Measurements from ENCODE around the gene SPINDOC. TPM values are rescaled to one million over a fixed set of nuclear protein-coding genes. Genes with fewer than 3 reads are reported as not detected.
A peak's percentile ranks its signal among the peaks of the same experiment; 100 is the strongest.

SPINDOC gene, protein sequence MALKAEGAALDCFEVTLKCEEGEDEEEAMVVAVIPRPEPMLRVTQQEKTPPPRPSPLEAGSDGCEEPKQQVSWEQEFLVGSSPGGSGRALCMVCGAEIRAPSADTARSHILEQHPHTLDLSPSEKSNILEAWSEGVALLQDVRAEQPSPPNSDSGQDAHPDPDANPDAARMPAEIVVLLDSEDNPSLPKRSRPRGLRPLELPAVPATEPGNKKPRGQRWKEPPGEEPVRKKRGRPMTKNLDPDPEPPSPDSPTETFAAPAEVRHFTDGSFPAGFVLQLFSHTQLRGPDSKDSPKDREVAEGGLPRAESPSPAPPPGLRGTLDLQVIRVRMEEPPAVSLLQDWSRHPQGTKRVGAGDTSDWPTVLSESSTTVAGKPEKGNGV
- total RNA-seq, result 75.3 and 77.8 TPM in 2 replicates
- long read RNA-seq, partial matches to known transcripts, result 0 of 4 reads
- long read RNA-seq, other reads (novel, unspliced or antisense), result 4 of 4 reads

DNA sequence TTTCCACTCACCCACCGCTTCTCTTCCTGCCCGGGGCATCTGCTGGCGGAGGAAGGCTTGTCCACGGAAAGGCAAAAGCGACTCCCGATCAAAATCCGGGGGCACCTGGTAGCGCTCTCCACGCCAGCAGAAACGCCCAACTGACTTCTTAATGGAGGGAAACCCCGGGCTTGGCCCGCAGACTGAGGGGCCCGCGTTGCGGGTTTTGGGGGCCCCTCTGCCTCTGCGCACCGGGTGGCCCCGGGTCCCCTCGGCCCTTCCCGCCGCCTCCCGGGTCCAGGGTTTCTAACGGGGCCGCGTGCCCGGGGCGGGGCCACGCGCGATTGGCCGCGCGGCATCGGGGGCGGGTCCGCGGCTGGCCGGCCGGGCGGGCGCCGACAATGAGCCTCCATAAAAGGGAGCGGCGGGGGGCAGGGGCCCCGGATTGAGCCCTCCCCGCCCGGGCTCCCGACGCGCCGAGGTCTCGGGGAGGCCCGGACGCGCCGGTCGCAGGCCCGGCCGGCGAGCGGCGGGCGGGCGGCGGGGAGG is at the start of gene SPINDOC:
Gene SPINDOC, plus strand, starts transcription at position 422 of the 528 bp plus-strand sequence. CDS start 231 bp downstream, outside the sequence.
- DNase-seq (ENCODE audit: low spot score, unreplicated experiment), result peak; percentile 58
- H3K36me3 Mint-ChIP-seq (ENCODE audit: insufficient read depth), result peaks cover 16% of the 10 kb centered on the region
- peaks cover 13% of the 10 kb centered on the region for H3K27me3 Mint-ChIP-seq
- peak within 1 kb of the TSS; percentile 85 for H3K4me3 Mint-ChIP-seq (ENCODE audit: low read depth)
- peak within 1 kb of the TSS; percentile 69 for H3K27ac Mint-ChIP-seq
- peaks cover 19% of the 10 kb centered on the region for H3K4me1 Mint-ChIP-seq (ENCODE audit: low read depth)
- TF ChIP-seq, protein P1, sequence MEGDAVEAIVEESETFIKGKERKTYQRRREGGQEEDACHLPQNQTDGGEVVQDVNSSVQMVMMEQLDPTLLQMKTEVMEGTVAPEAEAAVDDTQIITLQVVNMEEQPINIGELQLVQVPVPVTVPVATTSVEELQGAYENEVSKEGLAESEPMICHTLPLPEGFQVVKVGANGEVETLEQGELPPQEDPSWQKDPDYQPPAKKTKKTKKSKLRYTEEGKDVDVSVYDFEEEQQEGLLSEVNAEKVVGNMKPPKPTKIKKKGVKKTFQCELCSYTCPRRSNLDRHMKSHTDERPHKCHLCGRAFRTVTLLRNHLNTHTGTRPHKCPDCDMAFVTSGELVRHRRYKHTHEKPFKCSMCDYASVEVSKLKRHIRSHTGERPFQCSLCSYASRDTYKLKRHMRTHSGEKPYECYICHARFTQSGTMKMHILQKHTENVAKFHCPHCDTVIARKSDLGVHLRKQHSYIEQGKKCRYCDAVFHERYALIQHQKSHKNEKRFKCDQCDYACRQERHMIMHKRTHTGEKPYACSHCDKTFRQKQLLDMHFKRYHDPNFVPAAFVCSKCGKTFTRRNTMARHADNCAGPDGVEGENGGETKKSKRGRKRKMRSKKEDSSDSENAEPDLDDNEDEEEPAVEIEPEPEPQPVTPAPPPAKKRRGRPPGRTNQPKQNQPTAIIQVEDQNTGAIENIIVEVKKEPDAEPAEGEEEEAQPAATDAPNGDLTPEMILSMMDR (IDR thresholded peaks at IDR 0.05; ENCODE audit: unreplicated experiment), result no peak
- H3K9me3 Mint-ChIP-seq (ENCODE audit: low read depth), result no peaks in the 10 kb centered on the region

DNA sequence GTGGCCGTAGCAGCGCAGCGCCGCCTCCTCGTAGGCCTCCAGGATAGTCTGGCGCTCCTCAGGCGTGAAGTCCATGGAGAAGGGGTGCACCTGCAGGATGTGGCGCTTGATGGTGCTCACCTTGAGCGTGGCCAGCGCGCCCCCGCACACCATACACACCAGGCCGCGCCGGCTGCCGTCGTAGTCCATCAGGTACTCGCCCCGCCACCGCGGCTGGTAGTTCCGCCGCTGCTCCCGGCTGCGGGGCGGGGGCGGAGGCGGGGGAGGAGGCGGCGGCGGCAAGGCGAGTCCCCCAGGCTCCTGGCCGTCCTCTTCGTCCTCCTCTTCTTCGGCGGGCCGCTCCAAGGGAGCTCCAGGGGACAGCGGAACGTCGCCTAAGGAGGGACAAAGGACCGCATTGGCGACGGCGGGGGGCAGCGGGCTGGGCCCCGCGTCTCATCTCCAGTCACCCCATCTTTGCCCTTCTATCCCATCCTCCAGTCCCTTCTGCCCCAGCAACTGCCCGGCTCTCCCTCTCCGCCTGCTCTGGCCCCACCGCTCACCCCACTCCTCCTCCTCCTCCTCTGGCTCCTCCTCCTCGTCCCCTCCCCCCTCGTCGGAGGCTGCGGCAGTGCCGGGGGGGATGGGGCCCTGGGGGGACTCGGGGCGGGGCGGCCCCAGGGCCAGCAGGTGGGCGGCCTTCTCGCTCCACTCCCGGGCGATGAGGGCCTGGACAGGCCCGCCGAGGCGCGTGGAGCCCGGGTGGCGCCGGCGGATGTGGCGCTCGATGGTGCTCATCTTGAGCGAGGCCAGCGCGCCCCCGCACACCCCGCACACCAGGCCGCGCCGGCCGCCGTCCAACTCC is 49.5 kb upstream of the SPINDOC start:
- Mint-ChIP-seq H3K4me1 (ENCODE audit: low read depth) (peaks cover 21% of the 10 kb centered on the region), H3K27ac (no peak overlapping the region), H3K9me3 (ENCODE audit: low read depth) (no peaks in the 10 kb centered on the region), H3K36me3 (ENCODE audit: insufficient read depth) (peaks cover 15% of the 10 kb centered on the region), H3K27me3 (peaks cover 6% of the 10 kb centered on the region), H3K4me3 (ENCODE audit: low read depth) (no peak overlapping the region)
- TF ChIP-seq, protein P1 (IDR thresholded peaks at IDR 0.05; ENCODE audit: unreplicated experiment), result no peak
- no peak for DNase-seq (ENCODE audit: low spot score, unreplicated experiment)

GRCh38 chr11:63764340-63764678 is 48.9 kb upstream of the SPINDOC start:
- no peak overlapping the region for H3K27ac Mint-ChIP-seq
- peaks cover 6% of the 10 kb centered on the region for H3K27me3 Mint-ChIP-seq
- DNase-seq (ENCODE audit: low spot score, unreplicated experiment), result no peak
- H3K9me3 Mint-ChIP-seq (ENCODE audit: low read depth), result no peaks in the 10 kb centered on the region
- TF ChIP-seq, protein P1 (IDR thresholded peaks at IDR 0.05; ENCODE audit: unreplicated experiment), result no peak
- peaks cover 14% of the 10 kb centered on the region for H3K36me3 Mint-ChIP-seq (ENCODE audit: insufficient read depth)
- peaks cover 21% of the 10 kb centered on the region for H3K4me1 Mint-ChIP-seq (ENCODE audit: low read depth)
- no peak overlapping the region for H3K4me3 Mint-ChIP-seq (ENCODE audit: low read depth)

DNA sequence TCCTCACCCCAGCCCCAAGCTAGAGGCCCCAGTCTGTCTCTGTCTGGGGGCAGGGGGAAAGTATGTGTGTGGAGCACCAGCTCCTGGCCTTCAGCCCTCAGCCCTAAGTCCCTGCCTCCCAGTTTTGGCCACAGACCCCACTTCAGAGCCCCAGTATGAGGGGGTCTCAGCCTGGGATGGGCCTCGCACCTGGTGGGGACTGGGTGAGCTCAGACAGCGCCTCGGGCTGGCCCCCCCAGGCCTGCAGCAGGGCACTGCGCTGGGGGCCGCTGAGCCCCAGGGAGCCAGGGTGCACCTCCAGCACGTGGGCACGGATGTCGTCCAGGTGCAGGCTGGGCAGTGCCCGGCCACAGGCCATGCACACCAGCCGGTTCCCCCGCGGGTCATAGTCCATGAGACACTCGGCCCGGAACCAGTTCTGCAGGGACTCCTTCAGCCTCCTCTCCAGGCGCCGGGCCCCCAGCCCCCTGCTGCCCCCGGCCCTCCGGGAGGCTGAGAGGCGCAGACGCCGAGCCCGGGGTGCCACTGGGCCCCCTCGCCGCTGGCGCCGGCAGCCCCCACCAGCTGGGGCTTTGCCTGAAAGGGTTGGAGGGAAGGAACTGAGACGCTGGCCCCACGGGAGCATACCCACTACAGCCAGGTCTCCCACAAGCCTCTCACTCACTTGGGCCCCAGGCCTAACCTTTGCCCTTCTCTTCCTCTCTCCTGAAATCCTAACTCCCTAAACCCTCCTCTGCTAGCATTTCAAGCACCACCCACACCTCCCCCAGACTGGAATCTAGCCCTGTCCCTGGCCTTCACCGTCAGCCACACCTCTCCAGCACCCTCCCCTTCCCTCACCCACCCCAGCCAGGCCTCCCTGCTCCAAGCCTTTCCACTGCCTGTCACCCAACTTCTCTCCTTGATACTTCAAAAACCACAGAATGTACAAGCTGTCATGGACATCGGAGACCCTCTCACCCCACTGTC is 48.3 kb upstream of the SPINDOC start:
- H3K27me3 Mint-ChIP-seq, result peaks cover 6% of the 10 kb centered on the region
- peaks cover 10% of the 10 kb centered on the region for H3K36me3 Mint-ChIP-seq (ENCODE audit: insufficient read depth)
- no peak for DNase-seq (ENCODE audit: low spot score, unreplicated experiment)
- no peak overlapping the region for H3K27ac Mint-ChIP-seq
- H3K4me1 Mint-ChIP-seq (ENCODE audit: low read depth), result peaks cover 21% of the 10 kb centered on the region
- no peaks in the 10 kb centered on the region for H3K9me3 Mint-ChIP-seq (ENCODE audit: low read depth)
- H3K4me3 Mint-ChIP-seq (ENCODE audit: low read depth), result no peak overlapping the region
- TF ChIP-seq, protein P1 (IDR thresholded peaks at IDR 0.05; ENCODE audit: unreplicated experiment), result no peak

Data from progenitor cell of endocrine pancreas (in vitro differentiated cells).